Body of pancreas (tissue), 4 donors: Measurements from ENCODE around the gene ITGB1BP1.

Experiments used
- CTCF ChIP-seq, 7 experiments: fragments of 450-650 bp in 4 of 7; fragments of 200-600 bp in 3 of 7; sonication (generic) in 3 of 7; IDR thresholded peaks; one replicate each; pipeline ENCODE4 v1.5.1; 2016 to 2019; ENCODE audit warnings: antibody characterized with exemption in 7 of 7
- POLR2A ChIP-seq, 3 donors: fragments of 450-650 bp; IDR thresholded peaks; one replicate each; pipeline ENCODE4 v1.6.1; 2016; ENCODE audit warnings: antibody characterized with exemption in 3 of 3, mild to moderate bottlenecking in 2 of 3

GRCh38 chr2:9407363-9407811, 15.9 kb downstream of the ITGB1BP1 start:
- TF ChIP-seq CTCF (IDR thresholded peaks at IDR 0.05) = no peak
- no peak for TF ChIP-seq POLR2A (IDR thresholded peaks at IDR 0.05)
